Inflammatory macrophage treated with lipopolysaccharide for 4 hours (primary cell): ENCODE data around the gene C11orf21.
A peak's percentile ranks its signal among the peaks of the same experiment; 100 is the strongest.
"Not testable (repeated sequence)": the region's sequence is repeated elsewhere in the genome, so short reads cannot be mapped to it uniquely, and the experiment has no call there.

ENCODE experiments used
- DNase-seq: peaks from one replicate; pipeline ENCODE4 v3.0.0-alpha.2; 2020

Gene C11orf21

GRCh38 chr11:2301631-2302305 lies at the start of gene C11orf21, which contains the start of gene TSPAN32:
Gene C11orf21 (minus strand): TSS chr11:2301918. CDS start chr11:2301808, 110 bp downstream.
Gene TSPAN32 (plus strand): TSS chr11:2302013. CDS start chr11:2302150, 137 bp downstream.
- peak; percentile 79 for DNase-seq

- no peak for DNase-seq
These were observed 47.3 kb upstream of the C11orf21 start for GRCh38 chr11:2348986-2349385.

- DNase-seq, result no peak
These were observed 45.7 kb upstream of the C11orf21 start for GRCh38 chr11:2347308-2347830.

- DNase-seq, result no peak
These were observed 45.0 kb upstream of the C11orf21 start for GRCh38 chr11:2346586-2347307.

- no peak for DNase-seq
These were observed 44.3 kb upstream of the C11orf21 start for GRCh38 chr11:2346014-2346413.

GRCh38 chr11:2345050-2345449 lies 43.3 kb upstream of the C11orf21 start:
- no peak for DNase-seq

- DNase-seq, result no peak
These were observed 41.8 kb upstream of the C11orf21 start for GRCh38 chr11:2343502-2343901.

- no peak for DNase-seq
These were observed 41.3 kb upstream of the C11orf21 start for GRCh38 chr11:2342981-2343380.

GRCh38 chr11:2342557-2342956 lies 40.8 kb upstream of the C11orf21 start:
- no peak for DNase-seq

- not testable (repeated sequence) for DNase-seq
These were observed 37.0 kb upstream of the C11orf21 start for GRCh38 chr11:2338760-2339159.

GRCh38 chr11:2335286-2335685 lies 33.6 kb upstream of the C11orf21 start:
- not testable (repeated sequence) for DNase-seq

GRCh38 chr11:2333486-2334205 lies 31.9 kb upstream of the C11orf21 start:
- not testable (repeated sequence) for DNase-seq

- not testable (repeated sequence) for DNase-seq
These were observed 30.9 kb upstream of the C11orf21 start for GRCh38 chr11:2332569-2332968.

- DNase-seq, result no peak
These were observed 29.7 kb upstream of the C11orf21 start for GRCh38 chr11:2331404-2331803.

- DNase-seq, result no peak
These were observed 29.0 kb upstream of the C11orf21 start for GRCh38 chr11:2330696-2331095.

- no peak for DNase-seq
These were observed 27.8 kb upstream of the C11orf21 start for GRCh38 chr11:2329551-2329950.

- DNase-seq, result no peak
These were observed 27.1 kb upstream of the C11orf21 start for GRCh38 chr11:2328656-2329354.

GRCh38 chr11:2328021-2328420 lies 26.3 kb upstream of the C11orf21 start:
- DNase-seq, result no peak

GRCh38 chr11:2327032-2327431 lies 25.3 kb upstream of the C11orf21 start:
- no peak for DNase-seq

GRCh38 chr11:2325719-2326118 lies 24.0 kb upstream of the C11orf21 start:
- no peak for DNase-seq

GRCh38 chr11:2325123-2325522 lies 23.4 kb upstream of the C11orf21 start:
- DNase-seq, result no peak

GRCh38 chr11:2321311-2321683 lies 19.6 kb upstream of the C11orf21 start:
- no peak for DNase-seq
